HG03108 (cell line): ENCODE results near the gene MAN2A1.

Source experiments
- ATAC-seq: cut with Tn5 transposase; IDR thresholded peaks from one replicate; pipeline ENCODE4 v1.9.1; 2021; ENCODE audit warnings: moderate library complexity; ENCODE audit not compliant: unreplicated experiment

Gene MAN2A1

DNA sequence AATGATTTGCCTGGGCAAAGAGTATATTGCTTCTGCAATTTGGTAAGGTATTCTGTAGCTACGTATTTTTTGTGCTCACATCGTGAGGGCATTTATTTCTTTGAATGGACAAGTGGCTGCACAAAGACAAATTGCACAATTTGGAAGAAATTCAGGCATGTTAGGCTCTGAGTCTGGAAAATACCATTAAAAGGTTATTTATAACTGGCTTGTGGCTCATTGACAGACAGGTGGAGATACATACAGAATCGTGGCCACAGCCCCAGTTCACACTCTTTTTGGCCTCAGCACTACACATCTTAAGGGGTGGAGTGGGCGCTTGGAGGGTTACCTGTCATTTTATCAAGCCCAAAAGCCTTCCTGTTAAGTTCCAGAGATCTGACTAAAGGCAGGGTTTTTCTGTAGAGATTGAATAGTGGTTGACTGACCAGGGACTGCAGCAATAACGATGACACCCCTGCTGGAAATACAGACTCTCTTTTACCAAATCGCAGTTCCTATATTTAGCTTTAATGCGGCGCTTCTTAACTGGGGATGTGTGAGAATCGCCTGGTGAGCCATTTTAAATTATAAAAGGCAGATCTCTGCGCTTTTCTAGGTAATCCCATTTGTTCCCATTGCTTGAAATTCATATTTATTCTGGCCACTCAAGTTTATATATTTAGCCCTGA lies 14.7 kb downstream of the MAN2A1 start:
- ATAC-seq, result no peak

- ATAC-seq, result no peak
Measured at GRCh38 chr5:109705596-109705995, 15.9 kb downstream of the MAN2A1 start.

- ATAC-seq, result no peak
Measured at GRCh38 chr5:109706095-109706494, 16.4 kb downstream of the MAN2A1 start.

DNA sequence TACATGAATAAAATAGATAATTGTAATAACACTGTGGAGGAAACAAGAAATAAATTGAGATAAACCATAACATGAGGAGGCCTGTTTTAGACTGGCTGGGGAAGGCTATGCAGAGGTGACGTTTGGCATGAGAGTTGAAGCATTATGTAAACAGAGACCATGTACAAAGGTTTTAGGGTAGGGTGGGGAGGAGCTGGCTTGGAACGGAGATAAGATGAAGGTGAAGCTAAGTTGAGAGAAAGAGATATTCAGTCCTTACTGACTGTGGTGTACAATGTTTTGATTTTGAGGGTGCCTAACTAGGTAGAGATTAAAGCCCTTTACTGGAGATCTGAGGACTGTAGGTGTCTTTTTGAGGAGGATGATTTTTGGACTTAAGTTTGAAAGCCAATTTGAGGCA lies 17.8 kb downstream of the MAN2A1 start:
- no peak for ATAC-seq

DNA sequence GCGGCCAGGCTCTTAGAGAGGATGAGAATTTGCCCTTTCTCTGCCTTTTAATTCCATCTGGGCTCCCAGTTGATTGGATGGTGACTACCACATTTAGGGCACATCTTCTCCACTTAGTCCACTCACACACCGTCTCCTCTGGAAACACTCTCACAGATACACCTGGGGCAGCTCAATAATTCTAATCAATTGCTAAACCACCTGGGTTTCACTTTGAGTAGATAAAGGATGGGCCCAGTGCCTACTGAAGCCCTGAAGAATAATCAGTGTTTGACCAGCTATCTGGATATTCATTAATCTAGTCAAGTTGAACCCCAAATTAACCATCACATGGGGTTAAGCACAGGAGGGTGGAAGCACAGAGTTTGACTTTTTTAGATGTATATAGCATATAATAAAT lies 19.1 kb downstream of the MAN2A1 start:
- ATAC-seq, result no peak

DNA sequence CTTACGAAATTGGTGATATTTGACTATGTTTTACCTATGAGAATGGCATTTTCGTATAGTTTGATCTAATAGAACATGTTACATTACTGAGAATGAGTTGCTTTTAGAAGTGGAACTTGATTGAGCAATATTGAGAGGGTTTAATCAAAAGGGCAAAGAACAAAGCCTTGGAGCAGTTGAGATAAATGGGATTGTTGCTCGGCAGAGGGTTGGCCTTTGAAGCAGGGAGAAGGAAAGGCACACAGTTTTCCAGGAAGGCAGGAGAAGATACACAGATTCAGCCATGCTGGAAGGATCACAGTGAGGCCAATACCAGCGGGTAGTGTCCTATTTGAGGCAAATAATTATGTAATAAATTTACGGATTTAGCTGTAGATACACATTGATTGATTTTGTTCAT lies 19.5 kb downstream of the MAN2A1 start:
- no peak for ATAC-seq

GRCh38 chr5:109711673-109712072 lies 21.9 kb downstream of the MAN2A1 start:
- no peak for ATAC-seq

DNA sequence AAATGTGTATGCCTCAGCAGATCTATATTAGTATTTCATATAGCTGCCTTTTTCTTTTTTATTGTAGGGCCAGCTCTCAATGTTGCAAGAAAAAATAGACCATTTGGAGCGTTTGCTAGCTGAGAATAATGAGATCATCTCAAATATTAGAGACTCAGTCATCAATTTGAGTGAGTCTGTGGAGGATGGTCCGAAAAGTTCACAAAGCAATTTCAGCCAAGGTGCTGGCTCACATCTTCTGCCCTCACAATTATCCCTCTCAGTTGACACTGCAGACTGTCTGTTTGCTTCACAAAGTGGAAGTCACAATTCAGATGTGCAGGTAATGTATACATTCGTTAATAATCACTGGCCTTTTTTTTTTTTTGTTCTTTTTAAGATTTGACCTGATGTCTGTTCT lies 23.7 kb downstream of the MAN2A1 start:
- no peak for ATAC-seq

DNA sequence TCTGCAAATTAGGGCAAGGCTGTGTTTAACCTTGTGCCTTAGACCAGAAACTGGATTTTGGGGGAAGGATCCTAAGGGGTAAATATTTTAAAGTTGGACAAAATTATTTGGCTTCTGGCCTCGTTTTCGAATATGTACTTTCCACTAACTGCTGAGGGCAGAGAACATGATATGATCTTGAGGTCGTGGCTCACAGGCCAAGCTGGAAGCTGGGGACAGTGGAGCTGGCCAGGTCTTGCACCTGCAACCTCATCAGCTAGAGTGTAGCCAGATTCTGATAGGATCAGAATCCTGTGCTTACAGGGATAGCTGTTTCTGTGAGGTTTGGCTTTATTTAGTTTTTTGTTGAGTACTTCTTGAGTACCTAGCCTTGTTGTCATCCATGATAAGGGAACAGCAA lies 24.9 kb downstream of the MAN2A1 start:
- ATAC-seq, result no peak

DNA sequence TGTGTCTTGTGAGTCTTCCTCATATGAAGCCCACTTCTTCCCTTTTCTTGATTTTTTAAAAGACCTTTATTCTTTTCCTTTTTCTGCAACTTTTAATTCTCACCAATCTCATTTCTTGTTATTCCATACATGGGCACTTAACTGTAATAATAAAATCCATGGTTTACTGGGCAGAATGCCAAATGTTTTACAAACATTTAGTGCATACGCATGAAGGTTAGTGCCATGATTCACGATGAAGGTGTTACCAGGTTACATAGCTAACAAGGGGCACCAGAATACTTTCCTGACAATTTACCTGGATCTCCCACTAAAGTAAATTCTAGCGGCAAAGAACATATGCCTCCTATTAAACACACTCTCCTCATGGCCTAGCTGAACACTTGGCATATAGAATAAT lies 28.5 kb downstream of the MAN2A1 start:
- ATAC-seq, result no peak

DNA sequence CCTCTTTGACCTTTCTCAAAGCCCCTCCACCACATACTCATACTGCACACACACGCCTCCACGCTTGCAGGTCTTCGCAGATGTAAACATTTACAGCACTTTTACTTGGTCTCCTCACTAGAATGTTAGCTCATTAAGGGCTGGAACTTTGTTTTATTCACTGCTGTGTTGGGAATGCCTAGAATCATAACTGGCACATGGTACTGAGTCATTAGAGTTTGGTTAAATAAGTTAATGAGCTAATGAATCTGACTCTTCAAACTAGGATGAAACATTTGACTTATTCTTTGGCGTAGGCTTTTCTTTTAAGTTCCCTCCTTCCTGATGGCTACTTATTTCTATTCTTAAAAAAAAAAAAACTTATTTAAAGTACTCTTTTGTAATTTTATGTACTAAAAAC lies 28.9 kb downstream of the MAN2A1 start:
- ATAC-seq, result no peak

DNA sequence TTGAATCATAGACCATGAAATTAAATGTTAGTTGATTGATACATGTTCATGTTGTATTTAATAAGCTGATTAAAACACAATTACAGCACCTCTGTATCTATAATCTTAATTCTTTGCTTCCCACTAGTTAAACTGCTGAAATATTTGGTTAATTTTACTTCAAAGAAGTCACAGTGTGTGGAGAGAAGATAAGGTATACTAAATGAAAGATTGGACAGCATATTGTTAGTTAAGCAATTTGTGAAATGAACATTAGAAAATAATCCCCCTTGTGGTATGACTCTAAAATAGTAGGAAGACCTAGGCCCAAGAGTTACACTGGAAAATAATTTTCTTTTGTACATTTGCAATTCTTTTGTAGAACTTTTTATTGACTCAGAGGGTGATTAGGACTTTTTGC lies 30.3 kb downstream of the MAN2A1 start:
- no peak for ATAC-seq

- ATAC-seq, result no peak
Measured at GRCh38 chr5:109721741-109722140, 32.0 kb downstream of the MAN2A1 start.

DNA sequence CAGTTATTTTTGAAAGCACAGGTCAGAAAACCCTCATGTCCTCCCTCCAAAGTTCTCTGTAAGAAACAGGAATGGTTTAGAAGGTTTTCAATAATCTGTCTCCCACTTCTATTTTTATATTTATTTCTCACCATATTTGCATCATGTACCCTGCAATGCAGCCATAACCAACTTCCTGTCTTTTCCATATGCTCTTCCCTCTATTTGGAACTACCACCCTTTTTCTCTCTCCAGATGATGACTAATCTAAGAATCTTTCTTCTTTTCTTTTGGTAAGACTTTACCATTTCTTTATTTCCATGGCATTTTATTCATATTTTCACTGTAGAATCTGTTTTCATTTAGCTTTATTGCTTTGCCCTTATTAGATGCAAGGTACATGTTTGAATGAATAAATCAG lies 33.9 kb downstream of the MAN2A1 start:
- no peak for ATAC-seq

- no peak for ATAC-seq
Measured at GRCh38 chr5:109725135-109725534, 35.4 kb downstream of the MAN2A1 start.

GRCh38 chr5:109739741-109740728 lies 50.3 kb downstream of the MAN2A1 start:
- peak; percentile 93 for ATAC-seq

GRCh38 chr5:109740966-109741365 lies 51.2 kb downstream of the MAN2A1 start:
- ATAC-seq, result no peak

- no peak for ATAC-seq
Measured at GRCh38 chr5:109741390-109741789, 51.7 kb downstream of the MAN2A1 start.

DNA sequence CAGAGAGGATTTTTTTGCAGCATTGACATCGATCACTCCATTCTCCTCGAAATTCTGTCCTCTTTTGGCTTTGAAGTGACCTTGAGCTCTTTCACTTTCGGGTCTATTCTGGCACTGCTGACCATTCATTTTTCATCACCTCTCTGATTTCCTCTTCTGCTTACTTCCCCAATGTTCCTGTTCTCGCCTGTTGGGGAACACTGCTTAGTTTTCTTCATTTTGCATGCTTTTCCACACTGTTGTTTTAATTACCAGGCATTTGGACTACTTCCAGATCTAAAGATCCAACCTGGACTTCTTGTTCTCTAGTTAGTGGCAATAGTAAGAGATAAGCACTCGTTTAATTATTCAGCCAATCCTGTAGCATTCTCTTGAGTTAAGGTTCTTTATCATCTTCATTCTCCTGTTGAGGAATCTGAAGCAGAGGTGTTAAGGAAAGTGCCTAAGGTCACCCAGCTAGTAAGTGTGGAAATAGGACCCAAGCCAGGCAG lies 53.4 kb downstream of the MAN2A1 start:
- no peak for ATAC-seq

GRCh38 chr5:109743770-109744212 lies 54.1 kb downstream of the MAN2A1 start:
- ATAC-seq, result no peak

DNA sequence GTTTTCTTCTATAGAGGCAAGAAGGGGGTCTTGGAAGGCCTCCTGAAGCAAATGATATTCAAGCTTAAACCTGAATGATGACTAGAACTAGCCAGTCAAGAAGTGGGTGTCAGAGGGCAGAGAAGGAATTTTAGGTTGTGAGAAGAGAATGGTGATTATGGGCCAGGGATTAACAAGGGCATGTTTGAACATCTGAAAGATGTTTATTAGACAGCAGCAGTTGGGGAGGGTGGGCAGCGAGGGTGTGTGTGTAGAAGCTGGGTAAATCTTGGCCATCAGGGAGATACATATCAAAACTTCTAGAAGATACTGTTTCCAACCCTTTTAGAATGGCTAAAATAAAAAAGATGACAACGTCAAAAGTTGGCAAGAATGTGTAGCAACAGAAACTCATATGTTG lies 54.5 kb downstream of the MAN2A1 start:
- ATAC-seq, result no peak

DNA sequence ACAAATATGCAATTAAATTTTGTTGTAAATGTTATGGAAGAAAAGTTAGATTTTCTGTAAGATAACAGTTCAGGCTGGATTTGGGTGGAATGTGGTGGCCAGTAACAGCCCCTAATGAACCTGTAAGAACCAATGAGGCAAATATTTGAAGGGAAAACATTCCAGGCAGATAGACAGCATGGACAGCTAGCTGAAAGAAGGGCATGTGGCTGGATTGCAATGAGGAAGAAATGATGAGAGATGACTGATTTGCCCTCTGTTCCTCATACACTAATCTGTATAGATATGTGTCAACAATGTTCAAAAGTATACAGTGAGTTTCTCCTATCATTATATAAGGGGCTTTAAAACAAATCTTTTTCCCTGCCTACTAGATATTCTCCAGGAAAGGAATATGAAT lies 58.8 kb downstream of the MAN2A1 start:
- no peak for ATAC-seq
